GM12874 (cell line): ENCODE results near the gene ACTL7A.

Source experiments
- CTCF ChIP-seq: IDR thresholded peaks from 2 replicates; pipeline ENCODE4 v1.5.1; 2011; ENCODE audit warnings: low read depth, mild to moderate bottlenecking, control low read depth, low read length, moderate library complexity; ENCODE audit not compliant: insufficient read depth

The ACTL7A gene

GRCh38 chr9:108880738-108881316 is 18.8 kb downstream of the ACTL7A start:
- TF ChIP-seq CTCF: no peak

GRCh38 chr9:108882052-108882888 is 20.2 kb downstream of the ACTL7A start:
- no peak for TF ChIP-seq CTCF

GRCh38 chr9:108883085-108883484 is 21.0 kb downstream of the ACTL7A start:
- TF ChIP-seq CTCF: no peak

- no peak for TF ChIP-seq CTCF
These were observed 22.6 kb downstream of the ACTL7A start for GRCh38 chr9:108884701-108885100.

- TF ChIP-seq CTCF: no peak
These were observed 23.7 kb downstream of the ACTL7A start for GRCh38 chr9:108885643-108886348.

GRCh38 chr9:108889649-108890067 is 27.6 kb downstream of the ACTL7A start:
- no peak for TF ChIP-seq CTCF
